ENCODE data around the gene GFER. TPM values are rescaled to one million over a fixed set of nuclear protein-coding genes. Genes with fewer than 3 reads are reported as not detected.
A peak's percentile ranks its signal among the peaks of the same experiment; 100 is the strongest.

Gene GFER
- total and polyA plus RNA-seq, 9 of the 15 experiments (the other 6 are each of a cell fraction or from before 2014, with no cell fraction given), result 4.3 to 53.7 (median 19.8) TPM

- TF ChIP-seq ZBTB12 (CRISPR knock-in tag; IDR thresholded peaks at IDR 0.05), result no peak
- TF ChIP-seq RBM39 (optimal IDR thresholded peaks at IDR 0.05; ENCODE audit: low read depth, low read length), result no peak
- no peak for TF ChIP-seq CGGBP1 (CRISPR knock-in tag; IDR thresholded peaks at IDR 0.05)
- no peak; a peak in 1 of 4 replicates for TF ChIP-seq TEAD1 (CRISPR knock-in tag; IDR thresholded peaks at IDR 0.05)
- TF ChIP-seq MCM2 (IDR thresholded peaks at IDR 0.05; ENCODE audit: low read depth), result no peak
- no peak for TF ChIP-seq BACH1 (tag; IDR thresholded peaks at IDR 0.05)
- no peak for TF ChIP-seq ZNF518B (CRISPR knock-in tag; IDR thresholded peaks at IDR 0.05)
- no peak for TF ChIP-seq CEBPZ (IDR thresholded peaks at IDR 0.05; ENCODE audit: borderline replicate concordance, low read depth, low read length)
- peak; percentile 30 for TF ChIP-seq PCBP1 (IDR thresholded peaks at IDR 0.05; ENCODE audit: low read depth, low read length, poor library complexity, severe bottlenecking)
- no peak for TF ChIP-seq ARNT (IDR thresholded peaks at IDR 0.05)
- TF ChIP-seq ZNF280B (CRISPR knock-in tag; IDR thresholded peaks at IDR 0.05), result no peak
- TF ChIP-seq ZNF75A (CRISPR knock-in tag; IDR thresholded peaks at IDR 0.05), result no peak
- peak in 1 of 2 experiments; percentile 75; a peak in 1 of 4 replicates for TF ChIP-seq UBTF (IDR thresholded peaks at IDR 0.05; ENCODE audit: borderline replicate concordance in 1 of 2, low read depth in 2 of 2, low read length in 2 of 2)
- peak; percentile 62 for TF ChIP-seq CTBP1 (IDR thresholded peaks at IDR 0.05; ENCODE audit: borderline replicate concordance)
Observed at GRCh38 chr16:1991948-1992703, 8.1 kb downstream of the GFER start (continued).
